GM18907 (cell line): ENCODE data around the gene IL23A.

Experiments used
- ATAC-seq: cut with Tn5 transposase; IDR thresholded peaks from one replicate; pipeline ENCODE4 v1.9.1; 2021; ENCODE audit warnings: mild to moderate bottlenecking, moderate library complexity; ENCODE audit not compliant: unreplicated experiment

The IL23A gene

GRCh38 chr12:56359851-56360767, 21.4 kb downstream of the IL23A start, which contains the start of gene STAT2:
TSS of gene STAT2 (minus strand) at chr12:56360107. CDS start at chr12:56356571, 3,536 bp downstream.
- peak; percentile 95 for ATAC-seq

GRCh38 chr12:56361487-56362129, 22.9 kb downstream of the IL23A start:
- no peak for ATAC-seq

GRCh38 chr12:56362130-56363059, 23.7 kb downstream of the IL23A start, which contains the start of gene APOF:
TSS of gene APOF (minus strand) at chr12:56362857. CDS start at chr12:56362745, 112 bp downstream.
- ATAC-seq = no peak

- no peak for ATAC-seq
Observed at GRCh38 chr12:56366948-56367347, 28.3 kb downstream of the IL23A start.

GRCh38 chr12:56373515-56373914, 34.8 kb downstream of the IL23A start:
- no peak for ATAC-seq

DNA sequence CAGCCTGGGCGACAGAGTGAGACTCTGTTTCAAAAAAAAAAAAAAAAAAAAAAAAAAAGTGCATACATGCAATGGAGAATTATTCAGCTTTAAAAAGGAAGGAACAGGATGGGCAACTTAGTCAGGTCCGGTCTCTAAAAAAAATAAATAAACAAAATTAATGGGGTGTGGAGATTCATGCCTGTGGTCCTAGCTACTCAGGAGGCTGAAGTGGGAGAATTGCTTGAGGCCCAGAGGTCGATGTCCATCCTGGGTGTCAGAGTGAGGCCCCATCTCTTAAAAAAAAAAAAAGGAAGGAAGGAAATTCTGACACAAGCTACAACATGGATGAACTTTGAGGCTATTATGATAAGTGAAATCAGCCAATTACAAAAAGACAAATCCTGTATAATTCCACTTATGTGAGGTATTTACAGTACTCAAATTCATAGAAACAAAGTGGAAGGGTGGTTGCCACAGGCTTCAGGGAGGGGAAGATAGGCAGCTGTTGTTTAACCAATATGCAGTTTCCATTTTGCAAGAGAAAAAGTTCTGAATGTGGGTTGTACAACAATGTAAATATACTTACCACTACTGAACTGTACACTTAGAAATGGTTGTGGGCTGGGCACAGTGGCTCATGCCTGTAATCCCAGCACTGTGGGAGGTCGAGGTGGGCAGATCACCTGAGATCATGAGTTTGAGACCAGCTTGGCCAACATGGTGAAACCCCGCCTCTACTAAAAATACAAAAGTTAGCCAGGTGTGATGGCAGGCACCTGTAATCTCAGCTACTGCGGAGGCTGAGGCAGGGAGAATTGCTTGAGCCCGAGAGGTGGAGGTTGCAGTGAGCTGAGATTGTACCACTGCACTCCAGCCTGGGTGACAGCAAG, 36.3 kb downstream of the IL23A start:
- ATAC-seq = peak; percentile 33

DNA sequence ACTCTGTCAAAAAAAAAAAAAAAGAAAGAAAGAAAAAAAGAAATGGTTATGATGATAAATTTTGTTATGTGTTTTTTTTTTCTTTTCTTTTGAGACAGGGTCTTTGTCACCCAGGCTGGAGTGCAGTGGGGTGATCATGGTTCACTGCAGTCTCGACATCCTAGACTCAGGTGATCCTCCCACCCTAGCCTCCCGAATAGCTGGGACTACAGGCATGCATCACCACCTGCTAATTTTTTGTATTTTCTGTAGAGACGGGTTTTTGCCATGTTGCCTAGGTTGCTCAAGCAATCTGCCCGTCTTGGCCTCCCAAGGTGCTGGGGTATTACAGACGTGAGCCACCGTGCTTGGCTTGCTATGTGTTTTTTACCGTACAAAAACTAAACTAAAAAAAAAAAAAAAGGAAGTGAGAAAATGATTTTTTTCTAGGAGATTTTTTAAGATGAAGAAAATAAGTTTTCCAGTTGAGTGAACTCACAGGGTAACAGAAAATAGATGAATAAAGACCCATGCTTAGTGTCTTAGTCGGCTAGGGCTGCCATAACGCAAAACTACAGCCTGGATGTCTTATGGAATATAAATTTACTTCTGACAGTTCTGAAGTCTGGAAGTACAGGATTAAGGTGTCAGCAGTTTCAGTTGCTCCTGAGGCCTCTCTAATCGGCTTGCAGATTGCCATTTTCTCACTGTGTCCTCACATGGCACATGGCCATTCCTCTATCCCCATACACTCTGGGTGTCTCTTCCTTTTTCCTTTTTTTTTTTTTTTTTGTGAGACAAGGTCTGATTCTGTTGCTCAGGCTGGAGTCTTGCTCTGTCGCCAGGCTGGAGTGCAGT, 37.1 kb downstream of the IL23A start:
- ATAC-seq = peak; percentile 78

GRCh38 chr12:56377310-56377988, 38.8 kb downstream of the IL23A start:
- no peak for ATAC-seq

GRCh38 chr12:56377989-56378316, 39.3 kb downstream of the IL23A start:
- ATAC-seq = no peak

- ATAC-seq = no peak
Observed at GRCh38 chr12:56382611-56383010, 43.9 kb downstream of the IL23A start.

DNA sequence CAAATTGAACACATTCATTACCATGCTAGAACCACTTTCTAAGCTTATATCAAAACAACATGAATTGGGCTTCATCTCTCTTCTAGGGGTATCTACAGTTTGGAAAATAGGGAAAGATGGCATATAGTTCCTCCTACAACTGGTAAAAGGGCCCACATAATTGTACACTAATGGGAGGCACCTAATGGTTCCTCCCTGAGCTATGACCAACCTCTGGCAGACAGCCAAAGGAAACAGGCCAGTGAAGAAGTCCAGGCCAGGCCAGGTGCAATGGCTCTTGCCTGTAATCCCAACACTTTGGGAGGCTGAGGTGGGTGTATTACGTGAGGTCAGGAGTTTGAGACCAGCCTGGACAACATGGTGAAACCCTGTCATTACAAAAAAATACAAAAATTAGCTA, 47.2 kb downstream of the IL23A start:
- no peak for ATAC-seq

GRCh38 chr12:56387152-56387736, 48.6 kb downstream of the IL23A start:
- ATAC-seq = no peak

- no peak for ATAC-seq
Observed at GRCh38 chr12:56389412-56389811, 50.7 kb downstream of the IL23A start.
